Activated gamma-delta T cell treated with anti-CD3 and anti-CD28 coated beads, Interleukin-2, amount 50 U/mL, for 16 hours (primary cell): ENCODE data around the gene UNC119.
"Not testable (repeated sequence)": the region's sequence is repeated elsewhere in the genome, so short reads cannot be mapped to it uniquely, and the experiment has no call there.

Experiments
- DNase-seq: peaks from one replicate; pipeline ENCODE4 v3.0.0-alpha.2; 2020; ENCODE audit warnings: low read depth

The UNC119 gene

DNA sequence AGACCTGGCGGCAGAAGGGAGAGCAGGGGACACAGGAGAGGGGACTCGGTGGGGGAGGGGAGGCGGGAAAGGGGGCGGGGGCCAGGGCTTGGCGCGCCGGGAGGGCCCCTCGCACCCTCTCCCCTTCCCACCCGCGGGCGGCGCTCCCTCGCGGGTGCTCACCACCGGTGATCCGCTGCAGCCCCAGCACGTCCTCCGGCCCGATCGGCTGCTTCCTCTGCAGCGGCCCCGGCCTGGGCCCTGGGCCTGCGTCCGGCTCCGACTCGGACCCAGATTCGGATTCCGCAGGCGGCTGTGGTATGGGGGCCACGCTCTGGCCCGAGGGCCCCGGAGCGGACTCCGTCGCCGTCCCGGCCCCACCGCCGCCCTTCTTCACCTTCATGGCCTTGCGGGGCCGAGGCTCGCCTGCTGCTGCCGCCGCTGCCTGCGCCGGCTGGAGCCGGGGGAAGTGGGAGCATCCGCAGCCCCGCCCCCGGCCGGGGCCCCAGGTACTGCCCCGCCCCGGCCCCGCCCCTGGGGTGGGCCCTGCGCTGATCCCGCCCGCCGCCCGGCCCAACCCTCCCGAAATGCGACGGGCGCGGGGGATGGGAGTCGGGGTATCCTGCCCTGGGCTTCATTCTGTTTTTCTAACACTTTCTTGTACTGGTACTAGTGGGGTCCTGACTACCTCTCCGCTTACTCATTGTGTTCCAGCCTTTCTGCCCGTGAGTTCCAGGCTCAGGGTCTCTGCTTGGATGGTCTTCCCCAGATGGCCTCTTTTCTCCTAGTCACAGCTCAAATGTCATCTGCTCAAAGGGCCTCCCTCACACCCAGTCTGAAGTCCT lies at the start of gene UNC119:
Gene UNC119 (minus strand): TSS at position 449 of the 824 bp plus-strand sequence. CDS start 67 bp downstream, at position 382.
- peak; percentile 60 for DNase-seq

DNA sequence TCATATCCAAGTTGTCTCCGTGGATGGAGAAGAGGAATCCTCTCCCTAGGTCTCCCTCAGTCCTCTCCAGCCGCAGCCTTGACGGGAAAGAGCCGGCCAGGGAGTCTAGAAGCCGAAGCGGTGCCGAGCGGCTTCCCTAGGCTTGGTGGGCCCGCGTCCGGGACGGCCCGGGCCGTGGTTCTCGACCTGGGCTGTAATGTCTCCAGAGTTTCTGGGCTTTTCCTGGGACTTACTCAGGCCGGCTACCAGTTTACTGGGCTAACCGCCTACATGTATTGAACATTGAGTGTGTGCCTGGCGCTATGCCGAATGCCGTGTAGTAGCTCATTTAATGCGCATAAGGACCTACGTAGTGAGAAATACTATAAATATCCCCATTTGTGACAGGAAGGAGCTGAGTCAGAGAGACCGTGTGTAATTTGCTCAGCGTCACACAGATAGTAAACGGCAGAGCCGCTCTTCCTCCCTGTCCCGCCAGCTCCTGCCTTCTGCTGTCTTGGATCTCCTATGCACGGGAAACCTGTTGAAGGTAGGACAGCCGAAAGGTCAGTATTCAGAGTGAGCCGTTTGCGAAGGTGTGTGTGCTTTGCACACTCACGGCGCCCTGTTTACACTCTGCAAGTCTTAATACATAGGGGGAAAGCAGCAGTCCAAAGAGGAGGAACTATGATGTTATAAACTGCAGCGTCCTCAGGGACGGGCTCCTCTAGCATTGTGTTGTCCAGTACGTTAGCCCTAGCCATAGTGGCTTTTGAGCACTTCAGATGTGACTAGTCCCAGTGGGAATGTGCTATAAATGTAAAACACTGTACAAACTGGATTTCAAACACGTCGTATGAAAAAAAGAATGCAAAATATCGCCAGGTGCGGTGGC lies 47.1 kb upstream of the UNC119 start:
- peak; percentile 24 for DNase-seq

DNA sequence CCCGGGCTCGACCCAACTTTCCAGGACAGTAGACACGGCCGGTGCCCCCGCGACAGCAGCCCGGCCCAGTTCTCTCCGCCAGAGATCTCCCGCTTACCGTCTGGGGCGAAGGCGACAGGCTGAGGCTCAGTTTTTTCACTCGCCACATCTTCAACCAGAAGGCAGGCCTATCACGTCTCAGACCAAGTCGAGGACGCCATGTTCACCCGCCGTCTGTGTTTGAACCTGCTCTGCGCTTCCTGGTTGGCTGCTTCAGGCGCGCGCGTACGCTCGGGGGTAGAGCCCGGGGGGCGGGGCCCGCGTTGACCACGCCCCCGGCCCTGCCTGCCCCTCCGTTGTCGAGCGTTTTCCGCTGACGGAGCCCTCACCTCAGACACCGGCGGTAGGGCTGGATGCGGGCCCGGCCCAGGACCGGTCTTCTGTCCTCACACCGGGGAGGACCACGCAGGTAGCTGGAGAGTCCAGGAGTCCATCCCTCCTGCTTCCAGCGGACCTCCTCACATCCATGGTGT lies 46.4 kb upstream of the UNC119 start, which contains the start of gene SPAG5:
Gene SPAG5 (minus strand): TSS at position 227 of the 512 bp plus-strand sequence. CDS start 79 bp downstream, at position 148.
- peak; percentile 92 for DNase-seq

DNA sequence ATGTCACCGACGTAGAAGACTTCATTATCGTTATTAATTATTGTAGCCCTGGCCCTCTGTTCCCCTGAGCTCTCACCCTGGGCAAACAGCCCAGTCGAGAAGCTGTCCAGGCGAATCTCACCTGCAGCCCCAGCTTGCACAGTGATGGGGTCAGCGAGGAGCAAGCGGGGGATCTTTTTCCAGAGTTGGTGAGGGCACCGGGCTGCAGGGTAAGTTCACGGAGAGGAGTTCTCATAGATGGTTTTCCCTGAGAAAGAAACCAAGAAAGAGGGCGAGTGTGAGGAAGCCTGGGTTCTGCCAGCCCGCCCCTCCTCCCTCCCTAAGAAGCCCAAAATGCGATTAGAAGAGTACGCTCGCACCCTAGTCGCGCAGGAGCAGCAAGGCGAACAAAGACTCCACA lies 46.0 kb upstream of the UNC119 start:
- DNase-seq: no peak

DNA sequence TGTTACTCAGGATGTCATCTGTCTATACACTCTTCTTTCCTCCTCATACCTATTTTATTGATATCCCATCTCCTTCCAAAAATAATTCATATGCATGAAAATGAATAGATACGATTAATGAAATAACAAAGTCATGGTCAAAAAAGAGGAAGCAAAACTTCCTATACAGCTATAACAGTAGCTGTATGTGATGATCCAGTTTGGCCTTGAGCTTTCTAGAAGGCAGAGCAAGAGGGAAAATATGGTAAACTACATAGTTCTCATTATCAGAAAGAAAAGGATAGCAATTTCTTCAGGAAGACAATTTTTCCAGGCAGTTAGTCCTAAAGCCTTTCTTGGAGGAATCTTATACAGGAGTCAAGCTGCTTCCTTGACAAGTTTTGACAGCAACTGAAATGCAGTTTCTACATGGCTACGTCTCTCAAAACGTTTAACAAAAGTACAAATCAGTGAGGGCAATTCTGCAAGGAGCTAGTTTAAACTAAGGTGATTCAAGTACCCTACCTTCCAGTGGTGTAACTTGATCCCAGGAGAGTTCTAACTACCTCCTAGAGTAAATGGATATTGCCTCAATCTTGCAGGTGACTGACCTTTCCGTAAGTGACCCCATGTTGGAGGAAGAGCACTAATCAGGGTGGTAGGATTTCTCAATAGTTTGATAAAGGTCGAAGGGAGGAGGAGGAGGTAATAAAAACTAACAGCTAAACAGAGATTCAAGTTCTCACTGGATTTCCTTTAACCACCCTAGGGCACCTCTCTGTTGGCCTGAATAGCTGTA lies 45.4 kb upstream of the UNC119 start:
- no peak for DNase-seq

DNA sequence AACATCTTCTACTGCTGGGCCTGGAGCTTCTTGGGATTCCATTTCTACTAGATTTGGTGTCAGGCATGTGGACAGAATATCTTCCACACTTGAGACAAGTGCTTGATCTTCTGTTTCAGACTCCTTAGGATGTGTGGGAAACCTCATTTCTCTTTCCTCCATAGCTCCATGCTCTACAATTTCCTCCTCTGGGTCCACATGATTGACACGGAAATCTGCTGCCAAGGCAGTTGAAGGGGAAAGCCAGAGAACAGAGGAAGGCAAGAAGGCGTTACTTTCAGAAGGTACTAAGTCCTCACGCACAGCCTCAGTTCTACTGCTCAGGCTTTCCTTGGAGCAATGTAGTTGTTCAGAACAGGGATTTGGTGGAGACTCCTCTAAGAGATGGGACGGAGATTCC lies 39.8 kb upstream of the UNC119 start:
- no peak for DNase-seq

DNA sequence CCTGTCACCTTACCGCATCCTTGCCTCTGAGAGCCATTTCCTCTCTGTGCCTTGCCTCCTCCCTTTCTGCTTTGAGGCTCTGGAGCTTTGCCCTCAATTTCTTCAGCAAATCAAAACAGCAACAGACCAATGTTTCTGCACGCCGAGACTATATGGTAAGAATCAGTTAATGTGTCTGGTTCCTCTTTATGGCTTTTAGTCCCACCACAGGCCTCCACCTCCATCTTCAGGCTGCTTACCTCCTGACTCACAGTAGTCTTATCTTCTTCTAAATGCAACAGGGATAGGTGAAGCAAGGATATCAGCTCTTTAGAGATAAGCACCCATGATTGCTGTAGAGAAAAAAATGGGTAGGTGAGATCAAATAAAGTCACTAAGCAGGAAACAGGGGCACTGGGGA lies 33.4 kb upstream of the UNC119 start:
- no peak for DNase-seq

DNA sequence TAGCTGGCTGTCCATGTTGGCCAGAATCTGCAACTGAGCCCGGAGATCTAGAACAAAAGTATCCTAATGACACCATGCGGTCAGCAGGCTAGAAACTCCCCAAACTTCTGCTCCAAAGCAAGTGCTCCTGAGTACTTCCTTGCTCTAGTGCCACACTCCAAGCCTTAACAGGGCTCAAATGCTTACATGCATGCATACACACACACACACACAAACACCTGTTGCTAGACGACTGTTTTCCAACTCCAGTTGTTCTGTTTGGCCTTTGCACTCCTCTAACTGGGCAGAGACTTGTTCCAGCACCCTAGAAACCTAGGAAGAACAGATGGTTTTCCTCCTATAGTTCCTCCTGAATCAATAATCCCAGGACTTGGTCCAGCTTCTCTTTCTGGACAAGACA lies 32.0 kb upstream of the UNC119 start:
- no peak for DNase-seq

DNA sequence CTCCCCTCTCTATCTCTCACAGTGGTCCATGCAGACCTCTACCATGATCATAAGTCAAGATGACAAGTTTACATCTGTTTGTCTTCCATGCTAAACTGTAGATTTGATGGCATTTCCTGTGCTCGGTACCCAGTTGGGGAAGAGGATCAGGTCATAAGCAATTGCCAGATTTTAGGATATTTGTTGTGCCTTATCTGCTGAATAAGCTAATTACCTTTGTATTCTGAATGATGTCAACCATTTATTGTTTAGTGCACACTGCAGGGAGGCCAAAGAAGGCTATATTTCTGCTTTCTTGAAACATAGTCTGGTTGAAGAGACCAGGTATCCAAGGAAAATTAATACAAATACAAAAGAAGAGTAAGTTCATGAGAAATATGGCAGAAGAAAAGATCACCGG lies 30.1 kb upstream of the UNC119 start:
- DNase-seq: no peak

DNA sequence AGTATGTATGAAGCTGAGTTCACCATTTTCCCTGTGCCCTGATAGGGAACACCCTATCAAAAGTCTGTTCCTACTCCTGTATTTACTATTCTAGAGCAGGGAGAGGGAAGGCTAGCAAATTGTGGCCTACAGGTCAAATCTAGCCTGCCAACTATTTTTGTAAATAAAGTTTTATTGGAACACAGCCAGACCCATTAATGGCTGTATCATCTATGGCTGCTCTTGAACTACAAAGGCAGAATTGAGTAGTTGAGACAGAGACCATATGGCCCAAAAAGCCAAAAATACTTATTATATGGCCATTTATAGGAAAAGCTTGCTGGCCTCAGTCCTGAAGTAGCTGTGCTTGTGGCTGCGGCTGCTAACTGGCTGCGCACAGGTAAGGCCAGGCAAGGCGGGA lies 28.5 kb upstream of the UNC119 start:
- DNase-seq: no peak

DNA sequence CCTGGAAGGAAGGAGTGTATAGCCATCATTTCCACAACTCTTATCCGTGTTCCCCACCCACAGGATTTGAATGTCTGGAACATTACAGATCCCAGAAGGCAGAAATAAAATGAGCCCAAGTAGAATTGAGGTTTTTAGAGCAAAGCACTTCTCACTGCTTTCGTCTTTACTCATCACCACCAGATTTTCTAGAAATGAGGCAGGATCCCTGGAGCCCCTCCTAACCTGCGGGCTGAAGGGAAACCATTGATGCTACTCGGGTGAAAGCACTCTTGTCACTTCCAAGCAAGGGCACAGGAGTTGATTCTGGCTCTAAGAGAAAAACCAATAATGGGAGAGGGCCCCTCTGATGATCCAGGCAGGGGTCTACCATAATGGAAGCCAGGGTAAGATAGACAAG lies 27.1 kb upstream of the UNC119 start:
- no peak for DNase-seq

DNA sequence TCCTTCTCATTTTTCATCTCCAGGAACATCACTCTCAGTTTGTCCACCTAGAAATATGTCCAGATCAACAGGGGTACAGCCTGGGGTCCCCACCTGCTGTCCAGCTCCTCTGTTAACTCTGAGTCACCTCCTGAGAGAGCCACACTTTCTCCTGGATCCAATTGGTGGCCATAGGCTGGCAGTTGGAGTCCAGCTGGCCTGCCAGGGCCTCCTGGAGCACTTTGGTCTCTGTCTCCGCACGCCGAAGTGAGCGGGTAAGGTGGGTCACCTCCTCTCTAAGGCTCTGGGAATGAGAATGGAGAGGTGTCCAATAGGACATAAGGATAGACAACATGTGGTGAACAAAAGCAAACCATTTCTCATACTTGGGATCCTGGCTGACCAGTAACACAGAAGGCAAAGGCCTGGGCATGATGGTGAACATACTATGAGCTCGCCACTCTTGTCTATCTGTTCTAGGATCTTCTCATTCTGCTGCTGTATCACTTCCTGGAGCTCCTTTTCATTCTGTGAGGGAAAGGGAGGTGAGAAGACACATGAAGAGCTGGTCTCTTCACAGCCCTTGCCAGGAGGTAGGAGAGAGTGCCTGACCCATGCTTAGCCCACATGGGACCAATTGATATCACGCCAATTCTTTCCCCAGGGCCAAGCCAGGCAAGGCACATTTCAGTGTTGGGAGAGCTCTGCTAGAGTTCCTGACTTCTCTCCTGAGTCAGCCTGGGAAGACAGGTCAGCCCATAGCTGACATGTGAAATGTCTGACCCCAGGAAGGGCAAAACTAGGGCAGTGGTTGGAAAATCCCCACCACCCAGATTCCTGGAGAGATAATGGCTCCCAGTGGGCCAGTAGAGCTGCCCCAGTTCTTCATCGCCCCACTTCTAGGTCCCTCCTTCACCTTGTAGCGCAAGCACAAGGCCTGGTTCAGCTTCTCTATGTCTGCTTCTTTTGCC lies 26.1 kb upstream of the UNC119 start:
- no peak for DNase-seq

DNA sequence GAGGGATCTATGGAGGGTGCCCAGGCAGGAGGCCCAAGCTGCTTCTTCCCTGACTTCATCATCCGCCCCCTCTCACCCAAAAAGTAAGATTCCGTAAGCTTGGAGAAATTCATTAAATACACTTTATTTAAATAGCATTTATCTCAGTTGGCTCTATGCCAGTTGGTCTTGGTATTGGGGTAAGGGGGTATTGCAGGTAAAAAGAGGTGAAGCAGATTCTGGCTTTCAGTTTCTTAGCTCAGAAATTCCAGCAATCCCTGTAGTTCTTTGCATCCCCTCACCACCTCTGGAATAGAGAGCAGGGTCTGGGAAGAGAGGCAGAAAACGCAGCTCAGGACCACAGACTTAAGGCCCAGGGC lies 25.0 kb upstream of the UNC119 start:
- DNase-seq: no peak

DNA sequence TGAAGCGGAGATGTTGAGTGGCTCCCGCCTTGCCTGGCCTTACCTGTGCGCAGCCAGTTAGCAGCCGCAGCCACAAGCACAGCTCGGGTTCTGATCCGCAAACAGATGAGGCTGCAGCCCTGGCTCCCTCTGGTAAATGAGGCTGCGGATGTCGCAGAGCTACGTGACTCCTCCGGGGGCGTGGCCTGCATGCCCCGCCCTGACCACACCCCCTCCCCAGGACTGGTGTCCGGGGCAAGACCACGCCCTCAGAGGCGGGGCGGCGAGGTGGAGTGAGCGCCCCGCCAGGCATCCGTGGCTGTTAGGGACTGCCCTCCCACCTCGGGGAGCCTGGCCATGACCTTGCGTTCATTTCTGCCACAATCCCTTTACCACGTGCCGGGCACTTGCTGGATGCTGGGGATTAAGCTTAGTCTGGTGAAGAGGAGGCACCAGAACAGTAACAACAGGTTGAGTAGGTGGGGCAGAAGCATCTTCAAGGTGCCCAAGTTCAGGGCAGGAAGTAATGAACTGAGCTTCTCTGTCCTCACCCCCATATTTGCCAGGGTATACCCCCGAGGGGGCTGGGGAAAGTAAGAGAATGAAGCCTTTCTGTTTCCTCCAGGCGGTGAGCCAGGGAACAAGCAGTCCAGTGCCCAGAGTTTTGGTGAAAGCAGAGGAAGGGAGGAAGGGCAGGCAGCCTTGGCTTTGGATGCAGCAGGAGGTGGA lies 24.5 kb upstream of the UNC119 start, which contains the start of gene ALDOC:
Gene ALDOC (minus strand): TSS at position 138 of the 708 bp plus-strand sequence. CDS start 1,363 bp downstream, outside the sequence.
- peak; percentile 98 for DNase-seq

DNA sequence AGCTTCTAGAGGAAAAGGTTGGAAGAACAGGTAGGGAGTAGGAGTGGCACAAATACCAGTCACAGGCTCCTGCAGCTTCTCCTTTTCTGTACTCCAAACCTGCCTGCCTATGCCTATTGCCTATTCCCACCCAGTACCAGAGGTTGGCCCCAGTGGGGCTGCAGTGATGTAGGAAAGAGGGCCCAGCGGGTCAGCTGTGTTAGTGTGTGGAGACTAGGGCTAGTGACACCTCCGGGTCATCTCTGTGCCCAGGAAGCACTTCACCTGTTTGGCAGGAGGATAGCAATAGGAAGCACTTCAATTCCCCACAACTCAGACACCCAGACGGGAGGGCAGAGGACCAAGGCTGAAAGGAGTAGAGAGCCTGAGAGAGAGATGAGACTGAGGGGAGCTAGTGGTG lies 23.6 kb upstream of the UNC119 start:
- DNase-seq: not testable (repeated sequence)

DNA sequence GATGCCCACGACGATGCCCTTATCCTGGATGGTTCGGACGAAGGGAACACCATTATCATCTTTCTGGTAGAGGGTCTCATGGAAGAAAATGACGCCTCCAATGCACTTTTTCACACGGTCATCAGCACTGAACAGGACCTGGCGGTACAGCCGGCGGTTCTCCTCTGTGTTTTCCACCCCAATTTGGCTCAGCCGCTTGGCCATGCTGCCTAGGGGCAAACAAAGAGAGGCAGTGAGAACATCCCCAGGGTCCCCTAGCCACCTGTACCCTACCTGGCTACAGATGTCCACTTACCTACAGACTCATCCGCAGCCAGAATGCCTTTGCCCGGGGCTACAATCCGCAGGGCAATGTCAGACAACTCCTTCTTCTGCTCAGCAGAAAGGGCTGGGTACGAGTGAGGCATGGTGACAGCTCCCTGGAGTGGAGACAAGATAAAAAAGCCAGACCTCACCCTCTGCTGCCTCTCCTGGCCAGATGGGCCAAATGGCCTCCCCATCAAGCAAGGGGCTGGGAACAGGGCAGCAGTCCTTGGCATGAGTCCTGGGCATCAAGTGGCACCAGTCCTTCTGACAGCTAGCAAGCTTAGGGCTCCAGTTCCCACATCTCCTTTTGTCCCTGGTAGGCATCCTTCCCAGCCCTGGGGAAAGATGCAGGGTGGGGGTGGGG lies 22.8 kb upstream of the UNC119 start:
- DNase-seq: no peak

DNA sequence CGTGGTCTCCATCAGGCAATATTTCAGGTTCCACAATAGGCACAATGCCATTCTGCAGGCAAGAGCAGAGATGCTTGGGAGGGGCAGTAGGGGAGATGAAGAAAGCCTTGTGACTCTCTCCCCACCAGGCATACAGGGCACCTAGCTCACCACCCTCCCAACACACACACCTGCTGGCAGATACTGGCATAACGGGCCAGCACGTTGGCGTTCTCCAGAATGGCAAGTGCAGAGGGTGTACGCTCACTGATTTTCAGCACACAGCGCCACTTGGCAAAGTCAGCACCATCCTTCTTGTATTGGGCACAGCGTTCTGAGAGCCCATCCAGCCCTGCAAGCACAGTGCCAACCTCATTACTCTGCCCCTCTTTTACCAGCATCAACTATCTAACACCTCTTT lies 22.1 kb upstream of the UNC119 start:
- DNase-seq: no peak

DNA sequence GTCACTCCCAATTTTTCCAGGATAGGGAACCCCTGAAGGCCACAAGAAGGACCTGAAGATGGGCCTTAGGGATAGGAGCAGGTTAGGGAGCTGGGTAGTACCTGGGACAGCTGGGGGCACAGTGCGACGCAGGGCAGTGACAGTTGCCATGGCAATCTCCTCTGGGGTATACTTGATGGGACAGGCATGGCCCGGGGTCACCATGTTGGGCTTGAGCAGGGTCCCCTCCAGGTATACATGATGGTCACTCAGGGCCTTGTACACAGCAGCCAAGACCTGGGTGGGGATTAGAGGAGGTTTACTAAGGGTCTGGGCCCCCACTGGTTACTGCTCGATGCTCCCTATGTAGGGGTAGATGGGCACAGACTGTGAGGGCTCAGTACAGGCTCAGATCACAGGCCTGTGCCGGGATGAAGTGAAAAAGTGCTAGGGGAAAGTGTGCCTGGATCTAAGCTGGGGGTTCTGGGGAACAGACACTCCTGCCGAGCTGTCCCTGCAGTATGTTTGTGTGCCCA lies 21.6 kb upstream of the UNC119 start:
- no peak for DNase-seq

DNA sequence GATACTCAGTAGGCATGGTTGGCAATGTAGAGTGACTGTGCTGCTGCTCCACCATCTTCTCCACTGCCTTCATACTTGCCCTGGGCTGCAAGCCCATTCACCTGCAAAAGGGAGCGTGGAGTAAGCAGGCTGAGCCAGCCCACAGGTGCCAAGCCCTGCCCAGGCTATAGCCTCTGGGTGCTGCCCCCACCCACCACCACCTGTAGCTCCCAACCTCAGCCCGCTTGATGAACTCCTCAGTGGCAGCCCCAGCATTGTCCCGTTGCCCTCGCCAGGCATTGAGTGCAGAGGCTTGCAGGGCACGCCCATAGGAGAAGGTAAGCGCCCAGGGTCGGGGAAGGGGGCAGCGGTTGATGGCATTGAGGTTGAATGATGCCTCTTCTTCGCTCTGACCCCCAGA lies 21.1 kb upstream of the UNC119 start:
- DNase-seq: no peak
